DOHH2 (cell line): ENCODE measurements around the gene NHP2.

Source experiments
- H3F3A ChIP-seq: fragments of 200-600 bp; sonication (generic), shearing (Covaris generic); 2 replicates; pipeline ENCODE4 v1.6.0; 2016; ENCODE audit warnings: antibody characterized with exemption, mild to moderate bottlenecking; ENCODE audit not compliant: control insufficient read depth, insufficient read depth
- H3K27ac ChIP-seq: fragments of 200-600 bp; sonication (generic); 2 replicates; pipeline ENCODE4 v1.5.1; 2014; ENCODE audit warnings: low read depth, mild to moderate bottlenecking, low read length, moderate library complexity
- H3K27me3 ChIP-seq: fragments of 200-600 bp; sonication (generic); 2 replicates; pipeline ENCODE4 v1.6.1; 2014; ENCODE audit warnings: mild to moderate bottlenecking, low read length, mixed read lengths; ENCODE audit not compliant: control insufficient read depth
- H3K36me3 ChIP-seq: fragments of 200-600 bp; sonication (generic); 2 replicates; pipeline ENCODE4 v1.6.1; 2014; ENCODE audit warnings: mild to moderate bottlenecking, low read length, moderate library complexity, mixed read lengths; ENCODE audit not compliant: control insufficient read depth
- H3K4me1 ChIP-seq: fragments of 200-600 bp; sonication (generic); 2 replicates; pipeline ENCODE4 v1.6.1; 2014; ENCODE audit warnings: mild to moderate bottlenecking, low read length, mixed read lengths; ENCODE audit not compliant: control insufficient read depth
- H3K4me2 ChIP-seq: fragments of 200-600 bp; sonication (generic); 2 replicates; pipeline ENCODE4 v1.6.0; 2014; ENCODE audit warnings: mild to moderate bottlenecking, low read length, moderate library complexity
- H3K4me3 ChIP-seq: fragments of 200-600 bp; sonication (generic); 2 replicates; pipeline ENCODE4 v1.5.1; 2014; ENCODE audit warnings: mild to moderate bottlenecking, low read length, mixed read lengths
- H3K79me2 ChIP-seq: fragments of 200-600 bp; sonication (generic); 2 replicates; pipeline ENCODE4 v1.6.1; 2014; ENCODE audit warnings: mild to moderate bottlenecking, low read length, mixed read lengths; ENCODE audit not compliant: control insufficient read depth
- H3K9me2 ChIP-seq: fragments of 200-600 bp; sonication (generic); replicated peaks from 2 replicates; pipeline ENCODE4 v1.6.1; 2014; ENCODE audit warnings: mild to moderate bottlenecking, low read length, mixed read lengths; ENCODE audit not compliant: control insufficient read depth
- H3K9me3 ChIP-seq: fragments of 200-600 bp; sonication (generic); 2 replicates; pipeline ENCODE4 v1.6.1; 2014; ENCODE audit warnings: antibody characterized with exemption, low read length, mixed read lengths; ENCODE audit not compliant: control insufficient read depth, insufficient read depth
- H4K20me1 ChIP-seq: fragments of 200-600 bp; sonication (generic); 2 replicates; pipeline ENCODE4 v1.6.0; 2014; ENCODE audit warnings: low read depth, mild to moderate bottlenecking, antibody characterized with exemption, low read length, moderate library complexity; ENCODE audit not compliant: control insufficient read depth, insufficient read depth
- CTCF ChIP-seq: fragments of 200-600 bp; sonication (generic); IDR thresholded peaks from one replicate; pipeline ENCODE4 v1.5.1; 2014; ENCODE audit warnings: antibody characterized with exemption, mild to moderate bottlenecking, low read depth, low read length; ENCODE audit not compliant: poor library complexity, severe bottlenecking
- EZH2phosphoT487 ChIP-seq: fragments of 200-600 bp; sonication (generic); IDR thresholded peaks from 2 replicates; pipeline ENCODE4 v1.6.1; 2017; ENCODE audit warnings: borderline replicate concordance, mild to moderate bottlenecking, antibody characterized with exemption, low read length, moderate library complexity, mixed read lengths

Gene NHP2

GRCh38 chr5:178160176-178160575, 6.5 kb upstream of the NHP2 start:
- Histone ChIP-seq H3K4me3 (no peak overlapping the region), H4K20me1 (no peaks in the 10 kb centered on the region), H3K4me1 (peaks cover 22% of the 10 kb centered on the region), H3K9me3 (no peaks in the 10 kb centered on the region), H3K27ac (no peak overlapping the region), H3K27me3 (no peaks in the 10 kb centered on the region), H3K79me2 (no peaks in the 10 kb centered on the region), H3F3A (peaks cover 2% of the 10 kb centered on the region; the same call in 1 of the 2 replicates), H3K4me2 (no peak overlapping the region), H3K9me2 (no peaks in the 10 kb centered on the region), H3K36me3 (no peaks in the 10 kb centered on the region)
- TF ChIP-seq EZH2phosphoT487 (no peak), CTCF (no peak)

GRCh38 chr5:178155065-178155464, 1.4 kb upstream of the NHP2 start:
- Histone ChIP-seq H4K20me1 (no peaks in the 10 kb centered on the region), H3K27ac (no peak overlapping the region), H3K9me3 (no peaks in the 10 kb centered on the region), H3K4me3 (peak overlapping the region; percentile 3; the same call in 1 of the 2 replicates), H3K9me2 (no peaks in the 10 kb centered on the region), H3F3A (peaks cover 10% of the 10 kb centered on the region), H3K79me2 (peaks cover 32% of the 10 kb centered on the region), H3K27me3 (no peaks in the 10 kb centered on the region), H3K4me1 (peaks cover 38% of the 10 kb centered on the region), H3K36me3 (peaks cover 32% of the 10 kb centered on the region), H3K4me2 (peak overlapping the region; percentile 85)
- TF ChIP-seq EZH2phosphoT487, result no peak
- TF ChIP-seq CTCF, result no peak

- H3K4me3 ChIP-seq, result peak overlapping the region; percentile 77
- H3K4me2 ChIP-seq, result peak overlapping the region; percentile 85
- peaks cover 32% of the 10 kb centered on the region for H3K79me2 ChIP-seq
- peaks cover 55% of the 10 kb centered on the region for H3K36me3 ChIP-seq
- TF ChIP-seq EZH2phosphoT487 (no peak), CTCF (no peak)
- no peaks in the 10 kb centered on the region; the same call in 1 of the 2 replicates for H4K20me1 ChIP-seq
- no peaks in the 10 kb centered on the region for H3K9me2 ChIP-seq
- peaks cover 13% of the 10 kb centered on the region for H3F3A ChIP-seq
- H3K4me1 ChIP-seq, result peaks cover 38% of the 10 kb centered on the region
- no peaks in the 10 kb centered on the region for H3K27me3 ChIP-seq
- H3K9me3 ChIP-seq, result no peaks in the 10 kb centered on the region
- H3K27ac ChIP-seq, result peak overlapping the region; percentile 22; the same call in 1 of the 2 replicates
These were observed 917 bp downstream of the NHP2 start for GRCh38 chr5:178152491-178153444.
